OCI-LY3 (cell line): ENCODE results near the gene PAEP.

Source experiments
- H2AFZ ChIP-seq: fragments of 200-600, 300-600 bp; shearing (Covaris generic); 2 replicates; pipeline ENCODE4 v1.6.0; 2014; ENCODE audit warnings: antibody characterized with exemption, low read depth, low read length
- H3K27ac ChIP-seq: fragments of 200-600, 300-600 bp; sonication (generic); 2 replicates; pipeline ENCODE4 v1.5.1; 2014; ENCODE audit warnings: mild to moderate bottlenecking, low read length, moderate library complexity, mixed read lengths
- H3K27me3 ChIP-seq: fragments of 200-600, 300-600 bp; sonication (generic); 2 replicates; pipeline ENCODE4 v1.6.1; 2014; ENCODE audit warnings: low read depth, low read length, mixed read lengths
- H3K36me3 ChIP-seq: fragments of 200-600, 300-600 bp; sonication (generic); replicated peaks from 2 replicates; pipeline ENCODE3; 2014; ENCODE audit warnings: low read depth, low read length, mixed read lengths
- H3K4me1 ChIP-seq: fragments of 300-600, 200-600 bp; sonication (generic); 2 replicates; pipeline ENCODE4 v1.6.1; 2014; ENCODE audit warnings: low read length, mixed read lengths
- H3K4me2 ChIP-seq: fragments of 200-600, 300-600 bp; sonication (generic); 2 replicates; pipeline ENCODE4 v1.6.1; 2014; ENCODE audit warnings: low read length, mixed read lengths
- H3K4me3 ChIP-seq: fragments of 300-600, 200-600 bp; sonication (generic); 2 replicates; pipeline ENCODE4 v1.5.1; 2014; ENCODE audit warnings: antibody characterized with exemption, mild to moderate bottlenecking, low read length, moderate library complexity
- H3K79me2 ChIP-seq: fragments of 300-600, 200-600 bp; shearing (Covaris generic); 2 replicates; pipeline ENCODE4 v1.6.1; 2014; ENCODE audit warnings: mild to moderate bottlenecking, low read length, mixed read lengths
- H3K9ac ChIP-seq: fragments of 300-600, 200-600 bp; shearing (Covaris generic); 2 replicates; pipeline ENCODE4 v1.6.0; 2014; ENCODE audit warnings: mild to moderate bottlenecking, low read length, moderate library complexity
- H3K9me3 ChIP-seq: fragments of 200-600, 300-600 bp; shearing (Covaris generic); 2 replicates; pipeline ENCODE4 v1.6.1; 2014; ENCODE audit warnings: low read length, mixed read lengths; ENCODE audit not compliant: insufficient read depth
- H4K20me1 ChIP-seq: fragments of 200-600, 300-600 bp; sonication (generic); 2 replicates; pipeline ENCODE4 v1.6.1; 2016; ENCODE audit warnings: low read length, mixed read lengths; ENCODE audit not compliant: insufficient read depth
- CTCF ChIP-seq: fragments of 200-600, 300-600 bp; sonication (generic); IDR thresholded peaks from 2 replicates; pipeline ENCODE4 v1.5.1; 2014; ENCODE audit warnings: antibody characterized with exemption, low read length, low read depth
- EZH2phosphoT487 ChIP-seq: fragments of 200-600 bp; shearing (Covaris generic); IDR thresholded peaks from 2 replicates; pipeline ENCODE4 v1.6.1; 2018; ENCODE audit warnings: antibody characterized with exemption, mixed run types, low read depth

PAEP gene

GRCh38 chr9:135604437-135605237 lies 43.1 kb downstream of the PAEP start:
- Histone ChIP-seq H3K79me2 (no peaks in the 10 kb centered on the region), H3K9ac (no peak overlapping the region), H3K9me3 (no peaks in the 10 kb centered on the region), H3K27me3 (peaks cover 8% of the 10 kb centered on the region; the same call in 1 of the 2 replicates), H3K27ac (no peak overlapping the region), H3K4me2 (no peak overlapping the region), H3K4me1 (no peaks in the 10 kb centered on the region), H3K36me3 (no peaks in the 10 kb centered on the region), H3K4me3 (no peak overlapping the region), H2AFZ (no peak overlapping the region), H4K20me1 (no peaks in the 10 kb centered on the region)
- TF ChIP-seq EZH2phosphoT487 (no peak), CTCF (no peak)

GRCh38 chr9:135605238-135605781 lies 43.8 kb downstream of the PAEP start:
- H3K27ac ChIP-seq, result no peak overlapping the region
- H3K79me2 ChIP-seq, result no peaks in the 10 kb centered on the region
- H3K27me3 ChIP-seq, result 0 out of 2 replicates have a peak, but pooled peaks cover 2% of the 10 kb centered on the region
- H3K4me2 ChIP-seq, result no peak overlapping the region
- H2AFZ ChIP-seq, result no peak overlapping the region
- TF ChIP-seq EZH2phosphoT487, result no peak
- no peaks in the 10 kb centered on the region for H3K36me3 ChIP-seq
- H4K20me1 ChIP-seq, result no peaks in the 10 kb centered on the region
- H3K4me3 ChIP-seq, result no peak overlapping the region
- no peaks in the 10 kb centered on the region for H3K9me3 ChIP-seq
- H3K4me1 ChIP-seq, result no peaks in the 10 kb centered on the region
- H3K9ac ChIP-seq, result no peak overlapping the region

- H3K4me2 ChIP-seq, result no peak overlapping the region
- no peak overlapping the region for H3K4me3 ChIP-seq
- H3K36me3 ChIP-seq, result no peaks in the 10 kb centered on the region
- H4K20me1 ChIP-seq, result no peaks in the 10 kb centered on the region
- H2AFZ ChIP-seq, result no peak overlapping the region
- H3K27me3 ChIP-seq, result no peaks in the 10 kb centered on the region
- H3K9me3 ChIP-seq, result no peaks in the 10 kb centered on the region
- TF ChIP-seq CTCF (no peak), EZH2phosphoT487 (no peak)
- no peak overlapping the region for H3K9ac ChIP-seq
- H3K4me1 ChIP-seq, result no peaks in the 10 kb centered on the region
- H3K27ac ChIP-seq, result no peak overlapping the region
- H3K79me2 ChIP-seq, result no peaks in the 10 kb centered on the region
Measured at GRCh38 chr9:135606885-135607259, 45.3 kb downstream of the PAEP start.

- Histone ChIP-seq H3K4me2 (no peak overlapping the region), H3K27me3 (no peaks in the 10 kb centered on the region), H3K4me3 (no peak overlapping the region), H3K36me3 (no peaks in the 10 kb centered on the region), H4K20me1 (no peaks in the 10 kb centered on the region), H3K9me3 (no peaks in the 10 kb centered on the region), H3K4me1 (no peaks in the 10 kb centered on the region), H3K79me2 (no peaks in the 10 kb centered on the region), H3K27ac (no peak overlapping the region), H3K9ac (no peak overlapping the region), H2AFZ (no peak overlapping the region)
- no peak for TF ChIP-seq EZH2phosphoT487
- TF ChIP-seq CTCF, result no peak
Measured at GRCh38 chr9:135607401-135608293, 46.1 kb downstream of the PAEP start.
